ENCODE measurements around the gene ULBP2.
A peak's percentile ranks its signal among the peaks of the same experiment; 100 is the strongest.
"Not testable (repeated sequence)": the region's sequence is repeated elsewhere in the genome, so short reads cannot be mapped to it uniquely, and the experiment has no call there.

The ULBP2 gene

GRCh38 chr6:149909701-149910470 lies 31.9 kb upstream of the ULBP2 start:
- ATAC-seq = no peak

GRCh38 chr6:149910721-149911151 lies 31.1 kb upstream of the ULBP2 start:
- no peak for ATAC-seq

GRCh38 chr6:149912680-149913079 lies 29.1 kb upstream of the ULBP2 start:
- not testable (repeated sequence) for ATAC-seq

- no peak for ATAC-seq
Measured at GRCh38 chr6:149913085-149913484, 28.7 kb upstream of the ULBP2 start.

GRCh38 chr6:149913540-149914240 lies 28.1 kb upstream of the ULBP2 start:
- no peak for ATAC-seq

- no peak for ATAC-seq
Measured at GRCh38 chr6:149915970-149916865, 25.6 kb upstream of the ULBP2 start.

GRCh38 chr6:149917679-149918078 lies 24.1 kb upstream of the ULBP2 start:
- no peak for ATAC-seq

- no peak for ATAC-seq
Measured at GRCh38 chr6:149918151-149918905, 23.5 kb upstream of the ULBP2 start.

GRCh38 chr6:149919126-149919833 lies 22.5 kb upstream of the ULBP2 start:
- not testable (repeated sequence) for ATAC-seq

- no peak for ATAC-seq
Measured at GRCh38 chr6:149919834-149920225, 22.0 kb upstream of the ULBP2 start.

GRCh38 chr6:149921361-149921760 lies 20.5 kb upstream of the ULBP2 start:
- ATAC-seq = no peak

GRCh38 chr6:149922091-149922490 lies 19.7 kb upstream of the ULBP2 start:
- not testable (repeated sequence) for ATAC-seq

- peak; percentile 91 to 96 for ATAC-seq
Measured at GRCh38 chr6:149922642-149923326, 19.0 kb upstream of the ULBP2 start, which contains the start of gene RAET1G. Gene RAET1G (minus strand): TSS chr6:149923121. CDS start chr6:149923010, 111 bp downstream.

- peak; percentile 3 to 4 for ATAC-seq
Measured at GRCh38 chr6:149923327-149923986, 18.4 kb upstream of the ULBP2 start.

GRCh38 chr6:149924206-149924932 lies 17.4 kb upstream of the ULBP2 start:
- no peak for ATAC-seq

- ATAC-seq = no peak
Measured at GRCh38 chr6:149924933-149925252, 16.9 kb upstream of the ULBP2 start.

- no peak for ATAC-seq
Measured at GRCh38 chr6:149925253-149925973, 16.4 kb upstream of the ULBP2 start.

- ATAC-seq = peak; percentile 57 to 72
Measured at GRCh38 chr6:149925974-149926777, 15.6 kb upstream of the ULBP2 start.
